ENCODE results near the gene ALK.

Gene ALK

DNA sequence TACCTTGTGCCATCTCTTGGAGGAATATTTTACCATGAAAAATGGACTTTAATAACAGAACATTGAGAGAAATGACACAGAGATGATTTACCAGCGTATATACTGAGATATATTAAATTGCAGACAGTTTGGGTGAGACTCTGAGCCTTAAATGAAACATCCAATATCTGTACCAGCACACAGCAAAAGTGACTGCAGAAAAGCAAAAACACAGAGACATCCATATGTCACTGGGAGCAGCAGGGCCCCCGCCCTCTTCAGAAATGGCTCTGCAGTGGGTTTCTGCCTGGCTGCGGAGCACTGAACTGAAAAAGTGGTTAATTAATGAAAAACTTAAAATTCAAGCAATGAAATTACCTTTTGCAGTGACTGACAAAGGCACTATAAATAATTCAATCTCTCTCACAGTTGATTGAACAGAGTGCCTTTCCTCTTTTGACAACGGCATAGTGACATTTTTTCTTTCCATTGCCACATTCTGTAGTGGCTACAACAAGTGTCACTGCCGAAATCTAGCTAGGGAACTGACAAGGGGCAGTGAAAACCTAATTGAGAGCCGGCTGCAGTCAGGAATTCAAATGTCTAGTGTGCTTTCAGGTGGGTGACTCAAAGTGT, 353.4 kb downstream of the ALK start:
- DNase-seq (ENCODE audit: insufficient read length, low spot score) (no peak), FAIRE-seq (no peak)
- no peak for TF ChIP-seq CTCF (IDR thresholded peaks at IDR 0.05; ENCODE audit: insufficient read depth, missing control alignments)

DNA sequence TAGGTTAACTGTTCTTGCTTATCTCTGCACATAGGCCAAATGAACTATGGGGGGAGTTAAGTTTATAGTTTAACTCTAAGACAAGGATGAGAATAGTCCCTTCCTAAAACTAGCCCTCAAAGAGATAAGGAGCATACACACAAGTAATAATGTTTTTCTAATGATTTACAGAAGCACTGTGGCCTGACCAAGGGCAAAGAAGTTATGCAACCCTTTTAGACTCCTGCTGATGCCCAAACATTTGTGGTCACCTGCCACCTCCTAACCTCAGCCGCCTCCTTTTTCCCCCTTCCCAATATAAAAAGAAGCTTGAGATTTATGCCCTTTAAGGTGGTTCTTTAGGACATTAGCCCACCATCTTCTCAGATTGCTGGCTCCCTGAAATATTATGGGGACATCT, 357.7 kb downstream of the ALK start:
- DNase-seq (ENCODE audit: insufficient read length, low spot score) (no peak), FAIRE-seq (no peak)
- TF ChIP-seq CTCF (IDR thresholded peaks at IDR 0.05; ENCODE audit: insufficient read depth, missing control alignments) = no peak

- TF ChIP-seq CTCF (IDR thresholded peaks at IDR 0.05; ENCODE audit: insufficient read depth, missing control alignments) = no peak
- FAIRE-seq = no peak
- DNase-seq (ENCODE audit: insufficient read length, low spot score) = no peak
Observed at GRCh38 chr2:29562896-29563295, 358.5 kb downstream of the ALK start.

DNA sequence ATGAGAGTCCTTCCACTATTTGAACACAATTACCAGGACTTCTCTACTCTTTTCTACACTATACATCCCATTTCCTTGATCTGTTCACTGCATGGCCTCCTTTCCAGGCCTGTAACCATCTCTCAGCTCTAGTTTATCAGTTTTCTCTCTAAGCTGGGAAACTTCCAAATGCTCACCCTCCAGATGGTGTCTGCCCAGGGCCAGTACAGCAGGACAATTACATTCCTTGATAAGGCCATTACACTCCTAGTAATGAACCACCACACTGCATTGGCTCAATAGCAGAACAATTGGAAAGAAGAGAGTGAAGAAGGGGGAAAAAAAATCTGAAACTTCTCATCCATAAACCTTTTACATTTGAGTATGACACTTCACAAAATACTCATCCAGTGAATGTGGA, 359.1 kb downstream of the ALK start:
- DNase-seq (ENCODE audit: insufficient read length, low spot score) = no peak
- FAIRE-seq = no peak
- TF ChIP-seq CTCF (IDR thresholded peaks at IDR 0.05; ENCODE audit: insufficient read depth, missing control alignments) = no peak

DNA sequence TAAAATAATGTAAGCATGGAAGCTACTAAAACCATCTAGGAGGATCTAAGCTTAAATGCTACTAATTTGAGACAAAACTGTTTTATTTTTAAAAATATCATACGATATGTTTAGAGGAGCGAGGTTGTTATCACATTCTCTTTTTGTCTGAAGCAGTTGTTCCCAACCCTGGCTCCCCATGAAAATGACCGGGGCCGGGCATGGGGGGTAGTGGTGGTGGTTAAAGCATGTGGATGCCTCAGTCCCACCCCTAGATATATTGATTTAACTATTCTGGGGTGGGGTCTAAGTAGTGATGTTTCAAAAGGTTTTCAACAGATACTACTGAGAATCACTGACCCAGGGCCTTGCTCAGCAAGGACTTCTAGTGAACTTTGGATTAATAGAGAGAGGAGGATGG, 359.8 kb downstream of the ALK start:
- TF ChIP-seq CTCF (IDR thresholded peaks at IDR 0.05; ENCODE audit: insufficient read depth, missing control alignments) = no peak
- FAIRE-seq = no peak
- no peak for DNase-seq (ENCODE audit: insufficient read length, low spot score)

DNA sequence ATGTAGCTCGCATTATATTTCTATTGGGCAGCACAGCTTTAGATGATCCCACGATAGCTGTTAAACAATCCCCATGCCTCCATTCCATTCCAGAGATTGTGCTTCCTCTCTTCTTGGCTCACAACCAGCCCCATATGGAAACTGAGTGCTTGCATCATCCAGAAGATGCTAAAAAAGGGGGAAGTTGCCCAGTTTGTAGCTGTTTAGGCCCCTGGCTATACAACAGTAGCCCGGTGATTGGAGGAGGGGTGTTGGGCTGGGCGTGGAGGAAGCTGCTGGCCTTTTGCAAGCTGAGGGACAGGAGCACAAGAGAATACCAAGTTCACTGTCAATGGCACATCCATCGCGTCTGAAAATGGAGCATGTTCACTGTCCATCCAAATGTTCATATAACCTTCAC, 360.2 kb downstream of the ALK start:
- no peak for FAIRE-seq
- DNase-seq (ENCODE audit: insufficient read length, low spot score) = no peak
- TF ChIP-seq CTCF (IDR thresholded peaks at IDR 0.05; ENCODE audit: insufficient read depth, missing control alignments) = no peak

DNA sequence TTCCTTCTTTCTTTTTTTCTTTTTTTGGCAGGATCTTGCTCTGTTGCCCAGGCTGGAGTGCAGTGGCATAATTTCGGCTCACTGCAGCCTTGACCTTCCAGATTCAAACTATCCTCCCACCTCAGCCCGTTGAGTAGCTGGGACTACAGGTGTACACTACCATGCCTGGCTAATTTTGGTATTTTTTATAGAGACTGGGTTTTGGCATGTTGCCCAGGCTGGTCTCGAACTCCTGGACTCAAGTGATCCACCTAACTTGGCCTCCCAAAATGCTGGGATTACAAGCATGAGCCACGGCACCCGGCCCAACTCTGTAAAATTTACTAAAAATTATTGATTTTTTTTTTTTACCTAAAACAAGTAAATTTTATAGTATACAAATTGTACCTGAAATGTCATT, 360.8 kb downstream of the ALK start:
- no peak for TF ChIP-seq CTCF (IDR thresholded peaks at IDR 0.05; ENCODE audit: insufficient read depth, missing control alignments)
- DNase-seq (ENCODE audit: insufficient read length, low spot score) (no peak), FAIRE-seq (no peak)

All from D721Med (cell line).